Activated CD8-positive, alpha-beta T cell treated with anti-CD3 and anti-CD28 coated beads for 36 hours (primary cell): ENCODE measurements around the gene RIOX2. TPM values are rescaled to one million over a fixed set of nuclear protein-coding genes. Genes with fewer than 3 reads are reported as not detected.

Experiments
- ATAC-seq: fragments of 200-7000 bp; cut with Tn5 transposase; one replicate; pipeline ENCODE4 v1.10.0; 2021; ENCODE audit warnings: mild to moderate bottlenecking, moderate library complexity
- CTCF ChIA-PET: fragments of 350-600 bp; sonication (Branson Sonifier 250); formaldehyde crosslinking; loops from one replicate; lab custom pipeline; 2021; ENCODE audit warnings: antibody characterized with exemption; lab: Charles Lee
- POLR2A ChIA-PET: fragments of 350-600 bp; sonication (Branson Sonifier 250); formaldehyde crosslinking; loops from one replicate; lab custom pipeline; 2021; ENCODE audit warnings: antibody characterized with exemption; lab: Charles Lee
- DNase-seq: peaks from one replicate; pipeline ENCODE4 v3.0.0-alpha.2; 2020
- H3K27ac Mint-ChIP-seq: one replicate; pipeline ENCODE4 v1.8.0; 2021; ENCODE audit warnings: mild to moderate bottlenecking, mixed read lengths
- H3K27me3 Mint-ChIP-seq: one replicate; pipeline ENCODE4 v1.8.0; 2021; ENCODE audit warnings: mixed read lengths
- H3K36me3 Mint-ChIP-seq: one replicate; pipeline ENCODE4 v1.8.0; 2021; ENCODE audit warnings: low read depth, mixed read lengths
- H3K4me1 Mint-ChIP-seq: one replicate; pipeline ENCODE4 v1.8.0; 2021; ENCODE audit warnings: low read depth, mixed read lengths
- H3K4me3 Mint-ChIP-seq: one replicate; pipeline ENCODE4 v1.8.0; 2021; ENCODE audit warnings: mild to moderate bottlenecking, moderate library complexity, mixed read lengths
- H3K9me3 Mint-ChIP-seq: one replicate; pipeline ENCODE4 v1.8.0; 2021; ENCODE audit warnings: mixed read lengths
- intact Hi-C: fragments of 100-400 bp; cut with micrococcal nuclease; formaldehyde crosslinking; loops from one replicate; pipeline ENCODE4 v1.10.0; 2022
- total RNA-seq, 2 experiments: library from RNA; stranded (reverse); gene quantifications; one replicate each; pipeline ENCODE4 v1.2.3, GENCODE V29; 2021
- TF ChIP-seq, protein P1 (sequence below): fragments of 200-600 bp; IDR thresholded peaks from one replicate; pipeline ENCODE4 v1.8.0; 2022; ENCODE audit warnings: antibody characterized with exemption, mild to moderate bottlenecking

Gene RIOX2
- total RNA-seq, 2 experiments from 2014 or later, result 41.2 to 43.3 TPM

DNA sequence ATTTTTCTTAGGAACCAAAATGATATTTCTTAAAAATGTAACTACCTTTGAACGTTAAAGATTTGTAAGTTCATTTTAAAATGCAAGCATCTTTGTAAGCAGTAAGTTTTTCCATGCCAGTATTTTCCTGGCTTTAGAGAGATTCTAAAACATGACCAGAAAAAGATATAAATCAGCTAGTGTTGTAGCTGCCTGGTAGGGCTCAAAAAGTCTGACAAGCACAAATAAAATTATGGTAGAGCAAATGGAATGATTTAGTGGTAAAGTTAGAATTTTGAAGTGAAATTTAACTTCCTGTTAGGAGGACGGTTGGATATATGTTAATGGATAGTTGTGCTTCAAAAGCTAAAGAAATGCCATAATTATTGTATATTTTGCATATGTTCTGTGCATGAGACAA is 33.2 kb upstream of the RIOX2 start:
- DNase-seq (no peak), ATAC-seq (no peak)
- Mint-ChIP-seq H3K36me3 (no peaks in the 10 kb centered on the region), H3K9me3 (no peaks in the 10 kb centered on the region), H3K27ac (no peak overlapping the region), H3K27me3 (peaks cover 11% of the 10 kb centered on the region), H3K4me1 (peaks cover 6% of the 10 kb centered on the region), H3K4me3 (no peak overlapping the region)
- CTCF ChIA-PET, result interaction anchor here (0.7 kb wide), 2 partner anchors 8 to 184 kb away, joined by 3 to 4 read pairs; no protein-coding TSS in a partner anchor
- POLR2A ChIA-PET, result no interaction called here
- TF ChIP-seq, protein P1, sequence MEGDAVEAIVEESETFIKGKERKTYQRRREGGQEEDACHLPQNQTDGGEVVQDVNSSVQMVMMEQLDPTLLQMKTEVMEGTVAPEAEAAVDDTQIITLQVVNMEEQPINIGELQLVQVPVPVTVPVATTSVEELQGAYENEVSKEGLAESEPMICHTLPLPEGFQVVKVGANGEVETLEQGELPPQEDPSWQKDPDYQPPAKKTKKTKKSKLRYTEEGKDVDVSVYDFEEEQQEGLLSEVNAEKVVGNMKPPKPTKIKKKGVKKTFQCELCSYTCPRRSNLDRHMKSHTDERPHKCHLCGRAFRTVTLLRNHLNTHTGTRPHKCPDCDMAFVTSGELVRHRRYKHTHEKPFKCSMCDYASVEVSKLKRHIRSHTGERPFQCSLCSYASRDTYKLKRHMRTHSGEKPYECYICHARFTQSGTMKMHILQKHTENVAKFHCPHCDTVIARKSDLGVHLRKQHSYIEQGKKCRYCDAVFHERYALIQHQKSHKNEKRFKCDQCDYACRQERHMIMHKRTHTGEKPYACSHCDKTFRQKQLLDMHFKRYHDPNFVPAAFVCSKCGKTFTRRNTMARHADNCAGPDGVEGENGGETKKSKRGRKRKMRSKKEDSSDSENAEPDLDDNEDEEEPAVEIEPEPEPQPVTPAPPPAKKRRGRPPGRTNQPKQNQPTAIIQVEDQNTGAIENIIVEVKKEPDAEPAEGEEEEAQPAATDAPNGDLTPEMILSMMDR, result no peak
- intact Hi-C loops, result no loop called here

DNA sequence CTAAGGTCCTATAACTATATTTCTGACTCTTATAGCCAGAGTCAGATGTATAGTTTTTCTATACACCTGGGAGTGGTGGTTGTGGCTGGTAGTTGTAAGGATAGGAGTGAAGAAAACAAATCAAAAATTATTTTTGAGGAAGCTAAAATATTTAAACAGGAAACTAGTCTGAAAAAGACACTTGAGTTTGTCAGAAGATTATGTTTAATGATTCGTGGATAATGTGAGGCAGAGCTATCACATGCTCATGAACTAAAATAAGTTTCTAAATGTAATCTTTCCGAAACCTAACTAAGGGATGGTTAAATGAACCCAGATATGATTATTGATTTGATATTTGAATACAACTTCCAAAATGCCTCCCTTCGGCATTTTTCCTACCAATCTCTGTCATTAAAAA is 32.5 kb upstream of the RIOX2 start:
- POLR2A ChIA-PET, result no interaction called here
- no peak overlapping the region for H3K27ac Mint-ChIP-seq
- CTCF ChIA-PET, result interaction anchor here (0.7 kb wide), 1 partner anchor 8 kb away, joined by 3 read pairs; no protein-coding TSS in a partner anchor
- ATAC-seq, result no peak
- H3K27me3 Mint-ChIP-seq, result peaks cover 11% of the 10 kb centered on the region
- peaks cover 6% of the 10 kb centered on the region for H3K4me1 Mint-ChIP-seq
- H3K9me3 Mint-ChIP-seq, result no peaks in the 10 kb centered on the region
- no peak for DNase-seq
- H3K4me3 Mint-ChIP-seq, result no peak overlapping the region
- no peaks in the 10 kb centered on the region for H3K36me3 Mint-ChIP-seq
- intact Hi-C loops, result no loop called here
- TF ChIP-seq, protein P1, result no peak

DNA sequence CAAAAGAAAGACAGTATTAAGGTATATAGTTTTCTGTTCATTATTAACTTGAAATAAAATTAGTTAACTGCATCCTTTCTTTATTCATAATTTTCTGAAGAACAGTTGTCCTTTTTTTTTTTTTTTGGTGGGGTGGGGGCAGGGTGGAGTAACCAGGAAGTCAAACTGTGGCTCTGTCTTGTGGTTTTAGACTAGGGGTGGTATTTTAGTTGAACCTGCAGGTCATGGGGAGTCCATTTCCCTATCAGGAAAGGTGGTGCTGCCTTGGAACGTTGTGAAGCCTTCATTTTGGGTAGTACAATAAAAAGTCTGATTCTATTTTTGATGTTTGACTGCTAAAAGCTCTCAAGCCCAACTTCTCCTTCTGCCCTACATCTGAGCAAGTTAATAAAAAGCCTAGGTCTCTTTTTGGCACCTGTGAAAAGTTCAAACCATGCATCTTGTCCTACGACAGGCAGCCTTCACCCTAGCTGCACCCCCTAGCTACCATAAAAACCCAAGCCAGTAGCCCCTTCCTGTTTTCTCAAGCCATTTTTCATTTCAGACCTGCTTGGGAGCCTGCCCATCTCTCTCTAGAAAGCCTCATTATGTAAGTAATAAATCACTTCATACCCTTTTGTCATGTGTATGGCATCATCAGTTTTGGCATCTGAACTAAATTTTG is 31.2 kb upstream of the RIOX2 start:
- CTCF ChIA-PET, result interaction anchor here (0.9 kb wide), 1 partner anchor 17 kb away, joined by 3 read pairs; no protein-coding TSS in a partner anchor

DNA sequence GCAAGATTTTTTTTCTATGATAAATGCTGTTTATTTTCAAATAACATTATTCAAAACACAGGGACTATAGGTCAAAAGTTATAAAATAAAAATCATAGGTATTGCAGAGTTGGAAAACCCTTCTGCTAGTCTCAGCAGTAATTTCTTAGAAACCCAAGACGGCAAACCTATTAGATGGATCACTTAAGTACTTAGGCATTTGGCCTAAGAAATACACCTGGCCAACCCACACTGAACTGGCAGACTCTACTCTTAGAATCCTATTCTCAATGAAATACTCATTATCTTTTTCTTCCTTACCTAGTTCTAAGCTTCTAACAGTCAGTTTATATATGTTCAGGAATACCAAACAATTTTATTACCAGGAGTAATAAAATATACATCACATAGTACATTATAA is 30.5 kb upstream of the RIOX2 start:
- CTCF ChIA-PET, result interaction anchor here (0.9 kb wide), 1 partner anchor 18 kb away, joined by 3 read pairs; no protein-coding TSS in a partner anchor

More for the DNA sequence above, 31.2 kb upstream of the RIOX2 start:
- POLR2A ChIA-PET, result no interaction called here
- intact Hi-C loops, result no loop called here
- Mint-ChIP-seq H3K4me3 (no peak overlapping the region), H3K9me3 (no peaks in the 10 kb centered on the region), H3K36me3 (no peaks in the 10 kb centered on the region), H3K27ac (no peak overlapping the region), H3K4me1 (peaks cover 6% of the 10 kb centered on the region), H3K27me3 (peaks cover 11% of the 10 kb centered on the region)
- no peak for DNase-seq
- no peak for ATAC-seq
- TF ChIP-seq, protein P1, result no peak

DNA sequence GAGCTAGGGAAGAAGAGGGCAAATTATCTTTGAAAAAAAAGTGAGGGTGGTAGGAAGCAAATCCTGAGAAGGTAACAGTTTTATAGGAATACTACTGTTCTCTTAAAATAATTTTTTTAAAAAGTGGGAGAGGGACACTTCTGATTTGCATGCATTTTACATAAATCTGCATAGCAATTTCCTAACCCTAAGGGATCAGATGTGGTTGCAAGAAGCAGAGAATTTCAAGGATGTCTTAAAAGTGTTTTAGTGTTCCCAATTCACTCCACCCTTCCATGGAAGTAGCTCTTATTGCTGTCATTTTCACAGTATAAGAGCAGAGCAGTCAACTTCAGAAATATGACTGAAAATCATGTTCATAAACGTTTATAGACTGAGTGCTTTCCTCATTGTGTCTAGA is 27.8 kb upstream of the RIOX2 start:
- ChIA-PET POLR2A (no interaction called here), CTCF (interaction anchor here (0.6 to 1.7 kb wide), 3 partner anchors 8 to 21 kb away, joined by 3 to 6 read pairs (median 3); no protein-coding TSS in a partner anchor)
- TF ChIP-seq, protein P1, result no peak
- Mint-ChIP-seq H3K27me3 (peaks cover 2% of the 10 kb centered on the region), H3K4me1 (peaks cover 6% of the 10 kb centered on the region), H3K4me3 (no peak overlapping the region), H3K36me3 (no peaks in the 10 kb centered on the region), H3K27ac (no peak overlapping the region), H3K9me3 (no peaks in the 10 kb centered on the region)
- intact Hi-C loops, result no loop called here
- no peak for DNase-seq
- ATAC-seq, result no peak

More for the DNA sequence above, 30.5 kb upstream of the RIOX2 start:
- POLR2A ChIA-PET, result no interaction called here
- no peak overlapping the region for H3K27ac Mint-ChIP-seq
- no peak overlapping the region for H3K4me3 Mint-ChIP-seq
- peaks cover 11% of the 10 kb centered on the region for H3K27me3 Mint-ChIP-seq
- no peaks in the 10 kb centered on the region for H3K36me3 Mint-ChIP-seq
- DNase-seq, result no peak
- TF ChIP-seq, protein P1, result no peak
- peaks cover 6% of the 10 kb centered on the region for H3K4me1 Mint-ChIP-seq
- no peak for ATAC-seq
- H3K9me3 Mint-ChIP-seq, result no peaks in the 10 kb centered on the region
- intact Hi-C loops, result no loop called here
